T-cell (primary cell): ENCODE measurements around the gene SREK1IP1. TPM values are rescaled to one million over a fixed set of nuclear protein-coding genes. Genes with fewer than 3 reads are reported as not detected.

Source experiments
- ATAC-seq, 4 experiments: fragments of 200-7000 bp in 3 of 4; fragments of 150-1000 bp in 1 of 4; cut with Tn5 transposase; replicated peaks in 1 of 4; 1 replicate in 3 of 4; 2 replicates in 1 of 4; pipeline ENCODE4 v1.10.0; 2021; ENCODE audit warnings: moderate library complexity in 3 of 4, mild to moderate bottlenecking in 2 of 4, moderate number of reproducible peaks in 1 of 4
- CTCF ChIA-PET, 2 donors: fragments of 300-600 bp; sonication (Branson Sonifier 250); formaldehyde crosslinking; loops; one replicate each; lab custom pipeline; 2022; ENCODE audit warnings: antibody characterized with exemption in 2 of 2; lab: Charles Lee
- POLR2A ChIA-PET, 2 donors: fragments of 300-600 bp; sonication (Branson Sonifier 250); formaldehyde crosslinking; loops; one replicate each; lab custom pipeline; 2022; ENCODE audit warnings: antibody characterized with exemption in 2 of 2; lab: Charles Lee
- DNase-seq, 35 experiments: peaks; one replicate each; pipeline versions ENCODE4 v3.0.0 to v3.0.0-alpha.2; 2013 to 2023
- H3K27ac ChIP-seq: one replicate; pipeline ENCODE4 v1.5.1; 2013; ENCODE audit warnings: low read length
- H3K27me3 ChIP-seq, 2 experiments: replicated peaks in 1 of 2; 1 replicate in 1 of 2; 2 replicates in 1 of 2; pipeline versions ENCODE4 v1.6.1 to v1.7.0; 2013; ENCODE audit warnings: low read length in 1 of 2, mixed read lengths in 1 of 2; ENCODE audit not compliant: control insufficient read depth in 2 of 2, insufficient read depth in 2 of 2; ENCODE audit errors: extremely low read depth in 1 of 2
- H3K36me3 ChIP-seq, 2 donors: 1 replicate in 1 of 2; 2 replicates in 1 of 2; pipeline versions ENCODE4 v1.6.1 to v1.7.0; 2013; ENCODE audit warnings: low read length in 1 of 2; ENCODE audit not compliant: control insufficient read depth in 2 of 2, insufficient read depth in 1 of 2; ENCODE audit errors: extremely low read depth in 1 of 2
- H3K4me1 ChIP-seq, 2 experiments: 1 replicate in 1 of 2; 2 replicates in 1 of 2; pipeline versions ENCODE4 v1.6.1 to v1.7.0; 2013; ENCODE audit warnings: low read length in 2 of 2, mixed read lengths in 1 of 2; ENCODE audit not compliant: insufficient read depth in 2 of 2, control insufficient read depth in 1 of 2; ENCODE audit errors: extremely low read depth in 1 of 2
- H3K4me3 ChIP-seq, 2 donors: 1 replicate in 1 of 2; 2 replicates in 1 of 2; pipeline versions ENCODE4 v1.5.1 to v1.7.0; 2013; ENCODE audit warnings: mild to moderate bottlenecking in 2 of 2, low read length in 1 of 2, moderate library complexity in 1 of 2; ENCODE audit not compliant: control insufficient read depth in 1 of 2; ENCODE audit errors: extremely low read depth in 1 of 2
- H3K9me3 ChIP-seq: 2 replicates; pipeline ENCODE4 v1.7.0; 2013
- H3K27ac Mint-ChIP-seq, 2 donors: one replicate each; pipeline ENCODE4 v1.8.0; 2020 to 2021; ENCODE audit warnings: mild to moderate bottlenecking in 2 of 2, mixed read lengths in 2 of 2
- H3K27me3 Mint-ChIP-seq, 2 donors: one replicate each; pipeline ENCODE4 v1.8.0; 2021 to 2022; ENCODE audit warnings: mixed read lengths in 2 of 2
- H3K36me3 Mint-ChIP-seq: one replicate; pipeline ENCODE4 v1.8.0; 2021; ENCODE audit warnings: mixed read lengths
- H3K4me1 Mint-ChIP-seq, 3 donors: one replicate each; pipeline ENCODE4 v1.8.0; 2020 to 2022; ENCODE audit warnings: mixed read lengths in 3 of 3, mild to moderate bottlenecking in 1 of 3
- H3K4me3 Mint-ChIP-seq, 3 donors: one replicate each; pipeline ENCODE4 v1.8.0; 2020 to 2022; ENCODE audit warnings: mild to moderate bottlenecking in 3 of 3, mixed read lengths in 3 of 3, moderate library complexity in 3 of 3
- H3K9me3 Mint-ChIP-seq, 3 donors: one replicate each; pipeline ENCODE4 v1.8.0; 2020 to 2022; ENCODE audit warnings: mixed read lengths in 3 of 3
- WGBS: methylation state at CpG from one replicate; pipeline ENCODE4 v1.1.5; 2013; ENCODE audit warnings: missing lambda C conversion rate; ENCODE audit not compliant: insufficient coverage; 5-methylcytosine and 5-hydroxymethylcytosine counted together
- total RNA-seq, 35 experiments: library from RNA in 6 of 35; stranded (reverse) in 6 of 35; fragments of 120-200 nt in 1 of 35; gene quantifications; one replicate each; pipeline versions ENCODE4 v1.2.1 to v1.2.4 and lab custom pipeline; 2013 to 2026

The SREK1IP1 gene
- total RNA-seq, 5 donors from 2014 or later (not counting 1 experiment from before 2014, with no cell fraction given): 16.2 to 26.4 (median 22.7) TPM

- CTCF ChIA-PET: no interaction called here
Measured at GRCh38 chr5:64789457-64789856, 21.0 kb upstream of the SREK1IP1 start.

GRCh38 chr5:64788156-64788555 lies 19.7 kb upstream of the SREK1IP1 start:
- Mint-ChIP-seq H3K27ac (no peak overlapping the region), H3K27me3 (no peaks in the 10 kb centered on the region), H3K4me3 (no peak overlapping the region), H3K4me1 (peaks cover 0 to 3% (median 2%) of the 10 kb centered on the region in 3 donors), H3K9me3 (no peaks in the 10 kb centered on the region), H3K36me3 (peaks cover 30% of the 10 kb centered on the region)
- no peaks in the 10 kb centered on the region for H3K4me1 ChIP-seq
- POLR2A ChIA-PET: no interaction called here
- peaks cover 0 to 22% of the 10 kb centered on the region in 2 donors for H3K36me3 ChIP-seq
- H3K9me3 ChIP-seq: no peaks in the 10 kb centered on the region
- CTCF ChIA-PET: no interaction called here
- H3K27ac ChIP-seq: no peak overlapping the region
- no peaks in the 10 kb centered on the region for H3K27me3 ChIP-seq
- ATAC-seq: no peak
- no peak overlapping the region for H3K4me3 ChIP-seq
- WGBS: no CpG with 5 or more reads among the region's 2 CpGs
- DNase-seq: no peak

More at GRCh38 chr5:64789457-64789856, 21.0 kb upstream of the SREK1IP1 start:
- H3K27me3 Mint-ChIP-seq: no peaks in the 10 kb centered on the region
- no peak overlapping the region for H3K27ac Mint-ChIP-seq
- POLR2A ChIA-PET: no interaction called here
- 67% methylated on average over 1 of the region's 3 CpGs for WGBS
- DNase-seq: no peak
- no peaks in the 10 kb centered on the region for H3K4me1 ChIP-seq
- H3K36me3 ChIP-seq: peaks cover 0 to 18% of the 10 kb centered on the region in 2 donors
- no peak overlapping the region for H3K4me3 Mint-ChIP-seq
- H3K9me3 Mint-ChIP-seq: no peaks in the 10 kb centered on the region
- H3K9me3 ChIP-seq: no peaks in the 10 kb centered on the region
- ATAC-seq: no peak
- H3K4me3 ChIP-seq: no peak overlapping the region
- no peak overlapping the region for H3K27ac ChIP-seq
- peaks cover 38% of the 10 kb centered on the region for H3K36me3 Mint-ChIP-seq
- no peaks in the 10 kb centered on the region for H3K27me3 ChIP-seq
- H3K4me1 Mint-ChIP-seq: peaks cover 0 to 1% (median under 1%) of the 10 kb centered on the region in 3 donors

DNA sequence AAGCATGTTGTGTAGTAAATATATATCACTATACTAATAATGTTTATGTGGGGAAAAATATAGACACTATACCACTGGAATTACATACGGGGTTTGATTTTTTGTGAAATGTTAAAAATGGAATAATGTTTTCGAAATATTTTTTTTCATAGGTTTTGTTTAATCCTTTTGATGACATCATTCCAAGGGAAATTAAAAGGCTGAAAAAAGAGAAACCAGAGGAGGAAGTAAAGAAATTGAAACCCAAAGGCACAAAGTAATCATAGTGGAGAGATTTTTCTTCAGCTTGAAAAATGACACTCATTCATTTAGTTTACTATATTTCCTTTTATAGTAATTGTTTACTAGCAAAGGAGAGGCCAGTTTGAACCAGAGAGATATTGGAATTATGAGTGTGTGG lies 17.9 kb upstream of the SREK1IP1 start:
- peaks cover 24% of the 10 kb centered on the region for H3K36me3 Mint-ChIP-seq
- CTCF ChIA-PET: interaction anchor here in 1 of 2 donors (0.7 to 1.2 kb wide), 2 partner anchors 151 to 277 kb away, joined by 3 to 5 read pairs; no protein-coding TSS in a partner anchor

GRCh38 chr5:64784451-64785025 lies 16.0 kb upstream of the SREK1IP1 start:
- peaks cover 0 to 21% of the 10 kb centered on the region in 2 donors for H3K36me3 ChIP-seq
- H3K9me3 Mint-ChIP-seq: no peaks in the 10 kb centered on the region
- POLR2A ChIA-PET: no interaction called here
- no peaks in the 10 kb centered on the region for H3K9me3 ChIP-seq
- no CpG with 5 or more reads among the region's 3 CpGs for WGBS
- CTCF ChIA-PET: interaction anchor here (0.6 to 2.9 kb wide), 16 partner anchors 9 to 931 kb away, joined by 3 to 32 read pairs (median 4); partner anchors contain the start of genes CWC27 (in 2 of the 2) and SREK1IP1 (in 2 of the 2)
- H3K4me1 Mint-ChIP-seq: peaks cover 6 to 9% (median 7%) of the 10 kb centered on the region in 3 donors
- H3K27ac Mint-ChIP-seq: no peak overlapping the region
- H3K27me3 ChIP-seq: no peaks in the 10 kb centered on the region
- H3K27ac ChIP-seq: no peak overlapping the region
- no peaks in the 10 kb centered on the region for H3K27me3 Mint-ChIP-seq
- DNase-seq: peak; percentile 25 to 90 (median 62)
- peaks cover 21% of the 10 kb centered on the region for H3K36me3 Mint-ChIP-seq
- no peaks in the 10 kb centered on the region for H3K4me1 ChIP-seq
- H3K4me3 ChIP-seq: no peak overlapping the region
- H3K4me3 Mint-ChIP-seq: no peak overlapping the region
- peak; percentile 48 to 74 (median 73) for ATAC-seq

More for the DNA sequence above, 17.9 kb upstream of the SREK1IP1 start:
- H3K4me1 ChIP-seq: no peaks in the 10 kb centered on the region
- Mint-ChIP-seq H3K4me1 (peaks cover 0 to 3% (median 2%) of the 10 kb centered on the region in 3 donors), H3K4me3 (no peak overlapping the region), H3K27me3 (no peaks in the 10 kb centered on the region), H3K27ac (no peak overlapping the region), H3K9me3 (no peaks in the 10 kb centered on the region)
- no peaks in the 10 kb centered on the region for H3K27me3 ChIP-seq
- POLR2A ChIA-PET: no interaction called here
- no CpG with 5 or more reads among the region's 2 CpGs for WGBS
- H3K36me3 ChIP-seq: peaks cover 0 to 22% of the 10 kb centered on the region in 2 donors
- H3K9me3 ChIP-seq: no peaks in the 10 kb centered on the region
- DNase-seq (no peak), ATAC-seq (no peak)
- no peak overlapping the region for H3K4me3 ChIP-seq
- no peak overlapping the region for H3K27ac ChIP-seq

DNA sequence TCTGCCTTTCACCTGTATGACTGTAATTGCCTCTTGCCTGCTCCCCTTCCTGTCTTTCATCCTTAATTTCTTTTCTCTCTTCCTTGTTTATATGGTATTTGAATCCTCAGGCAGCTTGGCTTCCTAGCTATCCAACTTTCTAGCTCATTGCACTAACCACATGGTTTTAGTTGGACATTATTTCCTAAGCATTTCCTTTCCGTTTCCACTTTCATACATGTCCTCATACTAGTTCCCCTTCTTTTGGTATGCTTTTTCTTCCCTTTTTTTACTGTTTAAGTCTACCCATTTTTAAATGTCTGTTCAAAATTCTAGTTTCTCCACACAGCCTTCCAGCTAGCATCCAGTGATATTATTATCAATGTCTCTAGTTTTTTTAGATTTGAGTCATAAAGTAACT lies 6.8 kb upstream of the SREK1IP1 start:
- POLR2A ChIA-PET: interaction anchor here in 1 of 2 donors (0.5 to 0.6 kb wide), 2 partner anchors 707 to 788 kb away, joined by 3 read pairs; partner anchors contain the start of genes CENPK and PPWD1
- Mint-ChIP-seq H3K36me3 (peaks cover 33% of the 10 kb centered on the region), H3K4me1 (peaks cover 30 to 42% (median 30%) of the 10 kb centered on the region in 3 donors)

DNA sequence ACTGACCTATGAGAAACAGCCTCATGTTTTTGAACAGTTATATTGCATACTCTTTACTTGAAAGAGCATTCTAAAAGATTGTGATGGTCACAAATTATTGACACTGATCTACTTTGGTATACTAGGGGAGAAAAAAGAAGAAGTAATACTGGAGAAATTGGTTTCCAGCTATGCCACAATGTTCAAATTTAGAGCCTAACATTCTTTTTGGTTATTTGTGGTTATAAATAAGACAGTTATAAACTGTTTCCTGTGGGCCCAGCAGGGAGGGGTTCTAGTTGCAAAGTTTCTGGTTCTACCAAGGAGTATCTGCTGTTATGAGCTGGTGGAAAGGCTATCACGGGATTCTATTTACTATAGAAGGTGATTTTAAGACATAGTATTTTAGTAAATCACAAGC lies 5.0 kb upstream of the SREK1IP1 start:
- Mint-ChIP-seq H3K9me3 (no peaks in the 10 kb centered on the region), H3K4me3 (no peak overlapping the region), H3K27ac (no peak overlapping the region), H3K4me1 (peaks cover 42 to 48% (median 43%) of the 10 kb centered on the region in 3 donors), H3K27me3 (no peaks in the 10 kb centered on the region), H3K36me3 (peaks cover 20% of the 10 kb centered on the region)
- WGBS: no CpG with 5 or more reads among the region's 1 CpG
- ChIA-PET POLR2A (no interaction called here), CTCF (interaction anchor here (0.7 to 1.8 kb wide), 2 partner anchors 11 to 159 kb away, joined by 3 to 6 read pairs; no protein-coding TSS in a partner anchor)
- Histone ChIP-seq H3K4me1 (peaks cover 8 to 14% of the 10 kb centered on the region in 2 experiments), H3K27ac (no peak overlapping the region), H3K4me3 (no peak overlapping the region), H3K9me3 (no peaks in the 10 kb centered on the region), H3K36me3 (peaks cover 0 to 5% of the 10 kb centered on the region in 2 donors), H3K27me3 (no peaks in the 10 kb centered on the region)
- no peak for DNase-seq
- ATAC-seq: no peak

More for the DNA sequence above, 6.8 kb upstream of the SREK1IP1 start:
- DNase-seq (no peak), ATAC-seq (no peak)
- H3K4me3 Mint-ChIP-seq: no peak overlapping the region
- CTCF ChIA-PET: interaction anchor here (0.5 to 1.8 kb wide), 7 partner anchors 9 to 708 kb away, joined by 3 to 6 read pairs (median 3); no protein-coding TSS in a partner anchor
- Histone ChIP-seq H3K9me3 (no peaks in the 10 kb centered on the region), H3K27ac (no peak overlapping the region), H3K27me3 (no peaks in the 10 kb centered on the region), H3K36me3 (peaks cover 0 to 9% of the 10 kb centered on the region in 2 donors), H3K4me1 (peaks cover 0 to 3% of the 10 kb centered on the region in 2 experiments), H3K4me3 (no peak overlapping the region)
- WGBS: no CpG with 5 or more reads among the region's 1 CpG
- H3K27ac Mint-ChIP-seq: no peak overlapping the region
- H3K27me3 Mint-ChIP-seq: no peaks in the 10 kb centered on the region
- H3K9me3 Mint-ChIP-seq: no peaks in the 10 kb centered on the region
